Measurements from ENCODE around the gene SPRR1A. TPM values are rescaled to one million over a fixed set of nuclear protein-coding genes. Genes with fewer than 3 reads are reported as not detected.

The SPRR1A gene
- total RNA-seq, 4 donors from 2014 or later = not detected

DNA sequence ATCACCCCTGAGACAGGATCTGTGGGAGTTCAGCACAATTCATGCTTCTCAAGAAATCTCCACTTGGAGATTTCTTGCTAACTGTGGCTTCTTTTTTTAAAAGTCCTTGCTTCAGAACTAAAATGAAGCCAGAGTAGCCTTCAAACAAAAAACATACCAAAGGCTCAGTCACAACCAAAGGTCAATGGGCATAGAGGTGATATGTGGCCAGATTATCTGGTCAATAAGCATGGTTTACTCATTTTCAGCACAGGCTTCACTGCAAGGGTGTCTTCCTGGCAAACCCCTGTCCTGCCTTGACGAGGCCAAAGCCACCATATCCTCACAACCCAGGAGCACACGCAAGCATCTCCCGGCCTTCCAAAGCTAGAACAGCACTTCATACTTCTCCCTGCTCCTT lies 24.6 kb upstream of the SPRR1A start:
- Histone ChIP-seq H3K9me3 (no peaks in the 10 kb centered on the region), H3K27ac (no peak overlapping the region), H3K36me3 (no peaks in the 10 kb centered on the region), H3K4me3 (no peak overlapping the region), H3K4me1 (no peaks in the 10 kb centered on the region), H3K27me3 (no peaks in the 10 kb centered on the region)
- intact Hi-C loops (cut with DNase I; ENCODE audit: low total_unique reads) = no loop called here
- in situ Hi-C loops (cut with MboI; ENCODE audit: low sequenced_read_pairs in 4 of 4) = no loop called here
- no peak for TF ChIP-seq POLR2A (IDR thresholded peaks at IDR 0.05)
- TF ChIP-seq, protein P1, sequence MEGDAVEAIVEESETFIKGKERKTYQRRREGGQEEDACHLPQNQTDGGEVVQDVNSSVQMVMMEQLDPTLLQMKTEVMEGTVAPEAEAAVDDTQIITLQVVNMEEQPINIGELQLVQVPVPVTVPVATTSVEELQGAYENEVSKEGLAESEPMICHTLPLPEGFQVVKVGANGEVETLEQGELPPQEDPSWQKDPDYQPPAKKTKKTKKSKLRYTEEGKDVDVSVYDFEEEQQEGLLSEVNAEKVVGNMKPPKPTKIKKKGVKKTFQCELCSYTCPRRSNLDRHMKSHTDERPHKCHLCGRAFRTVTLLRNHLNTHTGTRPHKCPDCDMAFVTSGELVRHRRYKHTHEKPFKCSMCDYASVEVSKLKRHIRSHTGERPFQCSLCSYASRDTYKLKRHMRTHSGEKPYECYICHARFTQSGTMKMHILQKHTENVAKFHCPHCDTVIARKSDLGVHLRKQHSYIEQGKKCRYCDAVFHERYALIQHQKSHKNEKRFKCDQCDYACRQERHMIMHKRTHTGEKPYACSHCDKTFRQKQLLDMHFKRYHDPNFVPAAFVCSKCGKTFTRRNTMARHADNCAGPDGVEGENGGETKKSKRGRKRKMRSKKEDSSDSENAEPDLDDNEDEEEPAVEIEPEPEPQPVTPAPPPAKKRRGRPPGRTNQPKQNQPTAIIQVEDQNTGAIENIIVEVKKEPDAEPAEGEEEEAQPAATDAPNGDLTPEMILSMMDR (IDR thresholded peaks at IDR 0.05 in 4 of 5, conservative IDR thresholded peaks at IDR 0.05 in 1 of 5) = no peak
- DNase-seq = no peak
- ATAC-seq = no peak

DNA sequence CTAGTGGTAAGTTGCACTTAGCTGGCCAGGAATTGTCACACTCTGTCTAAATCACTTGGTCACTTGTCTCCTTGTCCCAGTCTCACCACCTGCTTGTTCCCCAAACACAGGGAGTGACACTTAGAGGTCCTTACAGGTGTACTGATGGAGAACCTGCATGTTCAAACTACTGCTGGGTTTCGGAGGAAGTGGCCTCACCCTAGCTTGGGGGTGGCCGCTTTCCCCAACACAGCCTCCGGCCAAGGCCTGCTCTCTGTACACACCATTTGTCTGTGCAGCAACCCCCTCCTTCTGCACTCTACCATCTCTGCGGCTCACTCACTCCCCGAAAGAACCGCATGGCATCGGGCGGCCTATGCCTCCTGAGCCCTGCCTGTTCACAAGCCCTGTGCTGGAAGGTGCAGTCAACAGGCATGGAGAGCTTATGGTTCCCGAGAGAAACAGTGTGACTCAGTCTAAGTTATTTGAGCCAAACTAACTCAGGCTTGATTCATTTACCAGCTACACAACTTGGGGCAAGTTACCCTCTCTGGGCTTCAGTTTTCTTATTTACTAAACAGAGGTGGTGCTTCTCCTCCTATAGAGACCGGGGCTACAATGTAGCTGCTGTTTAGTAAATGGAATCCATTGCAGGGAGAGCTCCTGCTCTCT lies 24.0 kb upstream of the SPRR1A start:
- DNase-seq (no peak), ATAC-seq (no peak)
- intact Hi-C loops (cut with DNase I; ENCODE audit: low total_unique reads) = no loop called here
- no peaks in the 10 kb centered on the region for H3K4me1 ChIP-seq
- no peak for TF ChIP-seq POLR2A (IDR thresholded peaks at IDR 0.05)
- TF ChIP-seq, protein P1 (IDR thresholded peaks at IDR 0.05 in 4 of 5, conservative IDR thresholded peaks at IDR 0.05 in 1 of 5) = no peak
- no peaks in the 10 kb centered on the region for H3K27me3 ChIP-seq
- no peak overlapping the region for H3K4me3 ChIP-seq
- no peaks in the 10 kb centered on the region for H3K36me3 ChIP-seq
- no peak overlapping the region for H3K27ac ChIP-seq
- in situ Hi-C loops (cut with MboI; ENCODE audit: low sequenced_read_pairs in 4 of 4) = no loop called here
- no peaks in the 10 kb centered on the region for H3K9me3 ChIP-seq

DNA sequence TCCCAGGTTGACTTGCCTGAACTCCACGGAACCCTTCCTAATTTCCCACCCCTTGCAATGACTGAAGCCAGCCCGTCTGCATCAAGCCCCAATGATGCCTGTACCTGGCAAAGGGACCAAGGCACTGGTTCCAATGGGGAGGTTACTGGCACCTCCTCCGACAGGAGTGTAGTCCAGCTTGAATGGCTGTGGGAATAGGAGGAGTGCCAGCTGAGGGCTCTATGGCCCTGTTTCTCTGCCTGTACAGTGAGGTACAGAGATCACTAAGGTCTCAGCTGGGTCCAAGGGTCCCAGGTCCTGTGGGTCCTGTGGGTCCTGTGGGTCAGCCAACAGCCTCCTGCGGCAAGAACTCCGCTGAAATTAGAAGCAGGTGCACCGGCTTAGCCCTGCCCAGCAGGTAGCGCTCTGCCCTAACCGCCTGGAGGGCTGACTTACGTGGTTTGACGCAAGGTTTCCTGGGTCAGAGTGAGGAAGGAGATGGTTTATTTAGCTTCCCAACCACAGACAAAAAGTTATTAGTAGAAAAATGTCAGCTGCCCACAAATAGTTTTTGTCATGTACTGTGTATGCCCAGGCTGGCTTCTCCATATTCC lies 23.3 kb upstream of the SPRR1A start:
- in situ Hi-C loops (cut with MboI; ENCODE audit: low sequenced_read_pairs in 4 of 4) (no loop called here), intact Hi-C loops (cut with DNase I; ENCODE audit: low total_unique reads) (no loop called here)
- no peak overlapping the region for H3K4me3 ChIP-seq
- no peak for TF ChIP-seq POLR2A (IDR thresholded peaks at IDR 0.05)
- TF ChIP-seq, protein P1 (IDR thresholded peaks at IDR 0.05 in 4 of 5, conservative IDR thresholded peaks at IDR 0.05 in 1 of 5) = no peak
- H3K4me1 ChIP-seq = no peaks in the 10 kb centered on the region
- ATAC-seq = no peak
- no peaks in the 10 kb centered on the region for H3K27me3 ChIP-seq
- H3K9me3 ChIP-seq = no peaks in the 10 kb centered on the region
- no peak for DNase-seq
- H3K27ac ChIP-seq = no peak overlapping the region
- no peaks in the 10 kb centered on the region for H3K36me3 ChIP-seq

DNA sequence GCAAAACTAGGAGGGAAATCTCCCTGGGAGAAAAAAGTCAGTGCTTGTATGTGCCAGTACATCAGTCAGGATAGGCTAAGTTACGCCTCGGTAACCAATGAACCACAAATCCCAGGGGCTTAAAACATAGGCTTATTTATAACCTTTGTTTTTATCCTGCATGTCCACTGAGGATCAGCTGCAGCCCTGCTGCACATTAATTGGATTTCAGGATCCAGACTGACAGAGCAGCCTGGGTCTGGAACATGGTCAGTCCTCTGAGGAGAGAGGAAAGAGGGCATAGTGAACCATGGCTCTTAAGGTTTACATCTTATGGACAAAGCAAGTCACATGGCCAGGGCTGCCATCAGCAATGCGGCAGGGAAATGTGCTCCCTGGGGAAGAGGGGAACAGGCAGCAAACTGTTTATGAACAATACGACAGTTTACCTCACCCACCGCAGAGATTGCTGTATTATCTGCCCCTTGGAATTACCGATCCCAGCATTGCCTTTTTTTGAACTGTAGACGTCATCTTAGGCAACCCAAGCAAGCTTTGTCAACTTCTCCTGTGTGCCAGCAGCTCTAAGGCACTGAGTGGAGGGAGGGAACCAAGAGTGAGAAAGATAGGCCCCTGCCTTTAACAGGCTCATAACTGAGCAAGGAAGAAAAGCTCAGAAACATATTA lies 22.5 kb upstream of the SPRR1A start:
- TF ChIP-seq POLR2A (IDR thresholded peaks at IDR 0.05) = no peak
- TF ChIP-seq, protein P1 (IDR thresholded peaks at IDR 0.05 in 4 of 5, conservative IDR thresholded peaks at IDR 0.05 in 1 of 5) = no peak
- in situ Hi-C loops (cut with MboI; ENCODE audit: low sequenced_read_pairs in 4 of 4) = no loop called here

More for the DNA sequence above, 22.5 kb upstream of the SPRR1A start:
- no peaks in the 10 kb centered on the region for H3K36me3 ChIP-seq
- no peak for DNase-seq
- no peak overlapping the region for H3K27ac ChIP-seq
- ATAC-seq = no peak
- H3K4me3 ChIP-seq = no peak overlapping the region
- H3K27me3 ChIP-seq = no peaks in the 10 kb centered on the region
- H3K4me1 ChIP-seq = no peaks in the 10 kb centered on the region
- intact Hi-C loops (cut with DNase I; ENCODE audit: low total_unique reads) = no loop called here
- H3K9me3 ChIP-seq = no peaks in the 10 kb centered on the region
